Ovary (tissue), 9 donors: ENCODE results near the gene NDUFB6. TPM values are rescaled to one million over a fixed set of nuclear protein-coding genes. Genes with fewer than 3 reads are reported as not detected.

ENCODE experiments used
- DNase-seq, 5 donors: peaks; one replicate each; pipeline ENCODE4 v3.0.0-alpha.2; 2019 to 2020
- H3K27ac ChIP-seq, 2 donors: fragments of 200-600 bp; one replicate each; pipeline versions ENCODE4 v1.5.1 to v1.8.0; 2019 to 2022
- H3K27me3 ChIP-seq: fragments of 200-600 bp; one replicate; pipeline ENCODE4 v1.8.0; 2022
- H3K36me3 ChIP-seq: fragments of 200-600 bp; sonication (generic); one replicate; pipeline ENCODE4 v1.5.1; 2019
- H3K4me1 ChIP-seq: one replicate; pipeline ENCODE4 v1.8.1; 2013; ENCODE audit warnings: mild to moderate bottlenecking, moderate library complexity; ENCODE audit not compliant: insufficient read depth
- H3K4me3 ChIP-seq: fragments of 200-600 bp; sonication (generic); one replicate; pipeline ENCODE4 v1.5.1; 2017
- H3K9me3 ChIP-seq, 2 donors: fragments of 200-600 bp in 1 of 2; sonication (generic) in 1 of 2; one replicate each; pipeline versions ENCODE4 v1.5.1 to v1.8.1; 2013 to 2019; ENCODE audit warnings: mild to moderate bottlenecking in 1 of 2, moderate library complexity in 1 of 2
- EP300 ChIP-seq: sonication (generic); formaldehyde crosslinking; IDR thresholded peaks from one replicate; pipeline ENCODE4 v1.6.1; 2017; ENCODE audit warnings: antibody characterized with exemption
- POLR2A ChIP-seq: fragments of 450-650 bp; IDR thresholded peaks from one replicate; pipeline ENCODE4 v1.6.1; 2017; ENCODE audit warnings: antibody characterized with exemption, mild to moderate bottlenecking, moderate library complexity
- WGBS, 3 donors: extraction: QIAGEN DNeasy Blood & Tissue Kit in 1 of 3; methylation state at CpG; one replicate each; pipeline versions ENCODE4 v1.1.5 to v1.1.7; 2013 to 2017; 5-methylcytosine and 5-hydroxymethylcytosine counted together
- intact Hi-C, 4 donors: fragments of 100-400 bp; cut with DNase I; formaldehyde crosslinking; loops; one replicate each; pipeline versions ENCODE4 v1.11.0 to v1.15.1; 2022 to 2023
- polyA plus RNA-seq, 2 donors: library from polyadenylated mRNA; stranded (reverse); fragments of 200-250 nt in 1 of 2; fragments of 350-450 nt in 1 of 2; fragmentation: Illumina TruSeq in 1 of 2; extraction: RNeasy Lipid Tissue Mini Kit (QIAGEN cat#74804) in 1 of 2; gene quantifications; one replicate each; pipeline ENCODE4 v1.2.3, GENCODE V29; 2013 to 2014
- total RNA-seq, 7 donors: library from RNA; depleted of rRNA in 2 of 7; stranded (reverse); fragments of >200 nt in 2 of 7; fragmentation: NEBNext Ultra II Directional in 3 of 7; extraction: Animal tissue kit (Norgen Biotek cat#: 25700) in 3 of 7; gene quantifications; one replicate each; pipeline versions ENCODE4 v1.1.0 to v1.2.4, GENCODE V29; 2016 to 2023
- TF ChIP-seq, protein P1 (sequence below), 3 donors: fragments of 450-650 bp in 2 of 3; fragments of 200-600 bp in 1 of 3; IDR thresholded peaks; one replicate each; pipeline versions ENCODE4 v1.5.1 to v1.8.0; 2016 to 2022; ENCODE audit warnings: antibody characterized with exemption in 3 of 3, mild to moderate bottlenecking in 1 of 3
- donor health status: DM: no; HTN: no; CAD: no; lungs with moderate emphysema.
- donor health status: DM: no; HTN: no; CAD: no.
- donor health status: Bipolar disorder and iron deficiency.
- donor health status: DM: yes; HTN: yes; CAD: no.
- donor health status: DM: no; HTN: no; CAD: no.
- donor health status: DM: yes; HTN: yes; CAD: no.

NDUFB6 gene
- total and polyA plus RNA-seq, 9 donors = 19.6 to 42.5 (median 37.8) TPM

DNA sequence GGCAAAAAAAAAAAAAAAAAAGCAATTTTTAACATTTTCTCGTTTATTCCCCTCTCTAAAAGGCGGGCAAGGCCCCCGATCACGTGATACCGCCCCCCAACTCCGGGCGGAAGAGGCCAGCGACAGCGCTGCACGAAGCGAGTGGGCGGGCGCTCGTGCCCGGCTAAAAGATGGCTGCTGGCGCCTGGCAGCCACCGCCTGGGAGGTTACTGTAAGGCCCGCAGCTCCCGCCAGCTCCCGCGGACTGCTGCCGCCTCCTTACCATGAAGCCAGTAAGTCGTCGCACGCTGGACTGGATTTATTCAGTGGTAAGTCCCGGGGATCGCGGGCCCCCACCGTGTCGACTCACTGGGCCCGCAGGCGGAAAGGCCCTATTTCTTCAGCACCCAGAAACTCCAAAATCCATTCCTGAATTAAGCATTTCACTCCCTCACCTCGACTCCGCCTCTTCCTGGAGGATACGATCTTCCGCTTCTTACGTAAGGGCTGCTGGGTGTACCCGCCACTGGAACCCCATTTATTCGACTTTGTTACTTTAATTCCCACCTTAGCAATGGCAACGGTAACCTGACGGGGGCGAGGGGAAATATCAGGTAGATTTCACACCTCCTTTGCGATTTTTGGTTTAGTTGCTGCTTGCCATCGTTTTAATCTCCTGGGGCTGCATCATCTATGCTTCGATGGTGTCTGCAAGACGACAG is 20.6 kb downstream of the NDUFB6 start, which contains the start of the genes SMIM27 and TOPORS:
SMIM27 (plus strand) TSS at position 156 of the 701 bp plus-strand sequence; CDS start at position 264, 108 bp downstream.
TOPORS (minus strand) TSS at position 415 of the 701 bp plus-strand sequence; CDS start at position 265, 150 bp downstream.
- DNase-seq = peak; percentile 88 to 94 (median 92)
- intact Hi-C loops = loop anchor here in 1 of 4 donors (10.0 kb wide), 1 partner anchor 472 kb away; the partner anchor contains the start of gene DNAJA1

DNA sequence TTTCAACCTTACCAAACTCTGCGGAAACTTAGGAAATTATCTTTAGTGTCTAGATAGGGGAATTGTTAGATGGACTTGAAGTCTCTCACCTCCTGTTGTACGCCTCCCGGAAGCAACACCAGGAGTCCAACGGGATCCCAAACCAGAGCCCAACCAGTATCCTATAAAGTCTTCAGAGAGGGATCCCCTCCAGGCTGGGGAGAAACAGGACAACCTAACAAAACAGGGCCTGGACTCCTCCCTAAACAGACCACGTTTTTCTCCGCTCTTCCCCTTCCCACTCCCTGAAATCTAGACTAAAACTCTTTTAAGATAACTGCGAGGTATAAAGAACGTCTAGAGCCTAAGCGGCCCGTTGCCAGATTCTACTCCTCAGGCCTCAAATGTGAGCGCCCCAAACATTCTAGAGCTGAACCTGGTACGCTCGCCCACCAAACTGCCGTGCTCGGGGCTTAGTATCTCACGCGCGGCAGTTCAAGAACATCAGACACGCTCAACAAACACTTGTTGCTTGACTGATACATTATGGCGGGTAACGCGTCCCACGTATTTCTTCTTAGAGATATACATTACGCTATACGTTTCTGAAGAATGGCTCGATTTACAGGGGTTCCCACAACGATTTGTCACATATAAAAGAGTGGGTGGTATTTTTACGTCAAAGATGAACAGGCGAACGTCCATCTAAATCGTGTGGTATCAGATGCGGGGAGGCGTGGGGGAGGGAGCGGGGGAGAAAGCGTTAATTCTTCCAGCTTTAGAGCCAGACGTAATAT is 21.5 kb downstream of the NDUFB6 start:
- Histone ChIP-seq H3K27ac (peak overlapping the region; percentile 95 to 99), H3K9me3 (no peaks in the 10 kb centered on the region), H3K4me3 (peak overlapping the region; percentile 60), H3K4me1 (no peaks in the 10 kb centered on the region), H3K36me3 (no peaks in the 10 kb centered on the region), H3K27me3 (no peaks in the 10 kb centered on the region)
- TF ChIP-seq, protein P1, sequence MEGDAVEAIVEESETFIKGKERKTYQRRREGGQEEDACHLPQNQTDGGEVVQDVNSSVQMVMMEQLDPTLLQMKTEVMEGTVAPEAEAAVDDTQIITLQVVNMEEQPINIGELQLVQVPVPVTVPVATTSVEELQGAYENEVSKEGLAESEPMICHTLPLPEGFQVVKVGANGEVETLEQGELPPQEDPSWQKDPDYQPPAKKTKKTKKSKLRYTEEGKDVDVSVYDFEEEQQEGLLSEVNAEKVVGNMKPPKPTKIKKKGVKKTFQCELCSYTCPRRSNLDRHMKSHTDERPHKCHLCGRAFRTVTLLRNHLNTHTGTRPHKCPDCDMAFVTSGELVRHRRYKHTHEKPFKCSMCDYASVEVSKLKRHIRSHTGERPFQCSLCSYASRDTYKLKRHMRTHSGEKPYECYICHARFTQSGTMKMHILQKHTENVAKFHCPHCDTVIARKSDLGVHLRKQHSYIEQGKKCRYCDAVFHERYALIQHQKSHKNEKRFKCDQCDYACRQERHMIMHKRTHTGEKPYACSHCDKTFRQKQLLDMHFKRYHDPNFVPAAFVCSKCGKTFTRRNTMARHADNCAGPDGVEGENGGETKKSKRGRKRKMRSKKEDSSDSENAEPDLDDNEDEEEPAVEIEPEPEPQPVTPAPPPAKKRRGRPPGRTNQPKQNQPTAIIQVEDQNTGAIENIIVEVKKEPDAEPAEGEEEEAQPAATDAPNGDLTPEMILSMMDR (IDR thresholded peaks at IDR 0.05) = no peak
- no peak for TF ChIP-seq POLR2A
- no peak for TF ChIP-seq EP300
- 0 to 1% (median 1%) methylated on average over 36 of the region's 36 CpGs for WGBS, 3 donors
- DNase-seq = peak; percentile 39 to 58 (median 57)
- intact Hi-C loops = loop anchor here in 2 of 4 donors (2.0 to 10.0 kb wide), 2 partner anchors 25 to 473 kb away; partner anchors contain the start of genes DNAJA1 (in 1 of the 2) and RIGI (in 1 of the 2)

More for the DNA sequence above, 20.6 kb downstream of the NDUFB6 start, which contains the start of the genes SMIM27 and TOPORS:
- Histone ChIP-seq H3K36me3 (no peaks in the 10 kb centered on the region), H3K4me1 (no peaks in the 10 kb centered on the region), H3K27me3 (no peaks in the 10 kb centered on the region), H3K4me3 (peak within 1 kb of the TSS; percentile 60), H3K27ac (peak within 1 kb of the TSS; percentile 95 to 99), H3K9me3 (no peaks in the 10 kb centered on the region)
- TF ChIP-seq, protein P1 (IDR thresholded peaks at IDR 0.05) = no peak
- no peak for TF ChIP-seq EP300
- peak; percentile 83 for TF ChIP-seq POLR2A
- WGBS, 3 donors = 0% methylated on average over 46 of the region's 46 CpGs

DNA sequence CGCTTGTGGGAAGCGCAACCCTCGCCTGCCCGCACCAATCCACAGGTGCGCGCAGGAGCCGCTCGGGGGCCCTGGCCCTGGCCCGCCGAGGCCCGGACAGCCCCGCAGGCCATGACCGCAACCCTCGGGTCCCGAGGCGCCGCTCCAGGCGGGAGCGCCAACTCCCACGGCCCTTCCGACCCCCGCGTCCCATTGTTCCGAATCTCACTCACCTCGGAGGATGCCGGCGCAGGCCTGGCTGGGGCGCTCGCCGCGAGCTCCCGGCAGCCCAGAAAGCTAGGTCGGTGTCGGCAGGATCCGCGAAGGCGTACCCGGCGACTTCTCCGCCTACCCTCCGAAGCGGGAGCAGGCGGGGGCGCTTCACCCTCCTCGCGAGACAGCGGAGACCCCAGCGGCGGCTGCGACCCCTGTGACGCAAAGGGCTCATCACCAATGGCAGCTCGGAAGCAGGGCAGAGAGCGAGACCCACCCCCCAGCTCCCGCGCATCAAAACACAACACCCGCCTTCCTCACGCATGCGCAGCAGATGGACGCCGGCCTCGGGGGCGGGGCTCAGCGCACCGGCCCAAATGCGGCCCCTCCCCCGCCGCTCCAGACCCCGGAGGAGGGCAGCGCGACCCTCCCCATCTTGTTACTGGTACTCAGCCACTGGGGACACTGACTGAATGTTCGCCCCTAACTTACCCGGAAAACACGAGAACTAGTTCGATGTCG is 22.2 kb downstream of the NDUFB6 start:
- Histone ChIP-seq H3K27me3 (no peaks in the 10 kb centered on the region), H3K4me1 (no peaks in the 10 kb centered on the region), H3K36me3 (no peaks in the 10 kb centered on the region), H3K4me3 (peak overlapping the region; percentile 60), H3K27ac (peak overlapping the region; percentile 95 to 99), H3K9me3 (no peaks in the 10 kb centered on the region)
- WGBS, 3 donors = 0 to 1% (median 1%) methylated on average over 40 to 75 of the region's 75 CpGs
- intact Hi-C loops = loop anchor here in 2 of 4 donors (2.0 to 10.0 kb wide), 2 partner anchors 24 to 474 kb away; partner anchors contain the start of genes DNAJA1 (in 1 of the 2) and RIGI (in 1 of the 2)
- TF ChIP-seq, protein P1 (IDR thresholded peaks at IDR 0.05) = no peak
- peak; percentile 68 for TF ChIP-seq POLR2A
- DNase-seq = peak; percentile 94 to 97 (median 96)
